GM10266 (cell line): Measurements from ENCODE around the gene CSH1.
"Not testable (repeated sequence)": the region's sequence is repeated elsewhere in the genome, so short reads cannot be mapped to it uniquely, and the experiment has no call there.

Experiments used
- DNase-seq: peaks from one replicate; pipeline ENCODE4 v3.0.0; 2012; ENCODE audit errors: extremely low spot score
- TF ChIP-seq, protein P1 (sequence below): IDR thresholded peaks from 2 replicates; pipeline ENCODE4 v1.5.1; 2012; ENCODE audit warnings: mild to moderate bottlenecking, low read depth; ENCODE audit not compliant: control insufficient read depth, insufficient read depth; ENCODE audit errors: missing control alignments

CSH1 gene

DNA sequence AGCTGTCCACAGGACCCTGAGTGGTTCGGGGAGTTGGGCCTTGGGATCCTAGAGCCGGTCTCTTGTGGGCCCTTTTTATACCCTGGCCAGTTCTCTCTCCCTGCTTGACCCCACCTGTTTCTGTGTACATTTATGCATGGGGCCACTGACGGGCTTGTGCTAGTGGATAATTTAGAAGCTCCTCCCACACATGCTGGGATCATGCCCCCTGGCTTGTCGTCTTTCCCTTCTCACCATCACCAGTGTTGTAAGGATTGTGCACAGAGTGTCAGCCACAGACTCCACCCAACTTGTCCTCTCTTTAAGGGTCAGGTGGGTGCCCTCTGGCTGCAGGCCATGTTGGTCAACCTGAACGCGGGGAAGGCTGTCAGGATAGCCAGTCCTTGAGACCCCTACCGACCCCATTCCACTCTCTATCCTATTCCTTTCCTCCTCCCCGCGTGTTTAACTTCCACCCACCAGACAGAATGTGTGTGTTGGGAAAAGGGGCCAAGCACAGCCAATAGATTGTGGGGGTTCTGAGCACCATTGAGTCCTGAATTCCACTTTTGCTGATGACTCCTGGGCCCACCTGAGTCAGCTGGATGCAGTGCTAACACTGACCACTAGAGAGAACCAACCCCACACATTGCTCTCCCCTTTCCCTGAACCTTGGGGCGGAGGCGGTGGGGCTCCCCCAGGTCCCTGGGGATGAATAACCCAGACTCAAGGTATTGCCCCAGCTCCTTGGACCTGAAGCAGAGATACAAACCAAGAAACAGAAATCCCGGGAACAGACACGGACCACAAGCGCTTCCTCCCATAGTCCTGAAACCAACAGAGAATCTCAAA is at the start of gene CSH1:
Gene CSH1, minus strand, starts transcription at position 51 of the 831 bp plus-strand sequence. CDS start 63 bp downstream, outside the sequence.
- not testable (repeated sequence) for DNase-seq

DNA sequence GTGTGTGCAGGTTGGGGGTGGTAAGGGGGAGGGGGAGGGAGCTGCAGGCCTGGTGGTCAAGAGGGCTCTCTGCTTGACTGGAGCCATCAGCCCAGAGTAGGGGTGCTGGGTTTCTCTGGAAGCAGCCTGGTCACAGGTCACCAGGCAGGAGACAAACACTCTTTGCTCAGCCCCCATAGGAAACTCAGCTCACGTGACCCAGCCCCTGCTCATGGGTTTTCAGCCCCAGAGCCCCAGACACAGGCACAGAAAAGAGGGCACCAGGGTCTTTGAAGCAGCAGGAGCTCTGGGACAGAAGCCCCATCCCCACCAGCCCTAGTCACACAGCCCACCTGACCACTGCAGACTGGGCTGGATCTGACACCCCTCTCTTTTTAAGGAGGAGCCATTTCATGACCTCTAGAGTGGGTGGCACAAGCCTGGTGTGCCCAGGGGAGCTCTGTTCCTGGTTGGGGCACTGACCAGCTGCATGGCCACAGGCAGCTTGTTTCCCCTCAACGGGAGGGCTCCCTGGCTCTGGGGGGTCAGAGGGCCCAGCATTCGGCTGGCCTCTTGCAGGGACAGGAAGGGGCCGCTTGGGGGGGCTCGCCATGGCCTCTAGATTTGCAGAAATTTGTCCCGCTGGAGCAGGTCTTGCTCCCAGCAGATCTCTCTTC is 49.5 kb upstream of the CSH1 start:
- TF ChIP-seq, protein P1, sequence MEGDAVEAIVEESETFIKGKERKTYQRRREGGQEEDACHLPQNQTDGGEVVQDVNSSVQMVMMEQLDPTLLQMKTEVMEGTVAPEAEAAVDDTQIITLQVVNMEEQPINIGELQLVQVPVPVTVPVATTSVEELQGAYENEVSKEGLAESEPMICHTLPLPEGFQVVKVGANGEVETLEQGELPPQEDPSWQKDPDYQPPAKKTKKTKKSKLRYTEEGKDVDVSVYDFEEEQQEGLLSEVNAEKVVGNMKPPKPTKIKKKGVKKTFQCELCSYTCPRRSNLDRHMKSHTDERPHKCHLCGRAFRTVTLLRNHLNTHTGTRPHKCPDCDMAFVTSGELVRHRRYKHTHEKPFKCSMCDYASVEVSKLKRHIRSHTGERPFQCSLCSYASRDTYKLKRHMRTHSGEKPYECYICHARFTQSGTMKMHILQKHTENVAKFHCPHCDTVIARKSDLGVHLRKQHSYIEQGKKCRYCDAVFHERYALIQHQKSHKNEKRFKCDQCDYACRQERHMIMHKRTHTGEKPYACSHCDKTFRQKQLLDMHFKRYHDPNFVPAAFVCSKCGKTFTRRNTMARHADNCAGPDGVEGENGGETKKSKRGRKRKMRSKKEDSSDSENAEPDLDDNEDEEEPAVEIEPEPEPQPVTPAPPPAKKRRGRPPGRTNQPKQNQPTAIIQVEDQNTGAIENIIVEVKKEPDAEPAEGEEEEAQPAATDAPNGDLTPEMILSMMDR: peak; percentile 21

DNA sequence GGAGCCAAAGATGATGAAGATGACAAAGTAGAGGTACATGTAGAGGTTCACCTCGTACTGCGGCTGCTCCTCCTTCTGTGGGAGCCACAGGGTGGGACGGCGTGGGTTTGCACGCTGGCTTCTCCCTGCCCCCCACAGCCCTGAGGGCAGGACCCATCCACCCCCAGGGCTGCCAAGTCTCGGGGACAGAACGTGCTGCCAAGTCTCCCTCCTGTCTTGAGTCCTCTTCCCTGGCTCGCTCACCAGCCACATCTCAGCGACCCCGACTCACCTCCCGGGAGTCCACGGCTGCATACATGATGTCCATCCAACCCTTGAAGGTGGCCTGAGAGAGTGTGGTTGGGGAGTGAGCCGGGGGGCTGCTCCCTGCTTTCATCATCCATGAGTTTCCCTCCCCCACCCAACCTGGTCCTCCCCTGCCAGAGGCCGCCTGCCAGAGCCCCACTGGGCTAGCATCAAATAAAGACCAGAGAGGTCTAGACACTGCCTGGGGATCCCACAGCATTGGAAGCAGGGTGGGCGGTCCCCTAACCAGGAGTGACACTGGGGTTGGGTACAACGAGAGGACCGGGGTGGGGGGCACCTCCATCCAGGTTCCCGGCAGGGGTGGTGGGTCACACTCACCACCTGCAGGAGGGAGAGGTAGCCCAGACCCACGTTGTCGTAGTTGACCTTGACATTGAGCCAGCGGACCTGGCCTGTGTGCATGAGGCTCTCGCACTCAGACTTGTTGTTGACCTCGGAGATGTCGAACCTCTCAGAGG is 48.5 kb upstream of the CSH1 start:
- TF ChIP-seq, protein P1: no peak
- DNase-seq: no peak

More for the DNA sequence above, 49.5 kb upstream of the CSH1 start:
- DNase-seq: peak; percentile 70

- no peak for DNase-seq
- TF ChIP-seq, protein P1: no peak
Observed at GRCh38 chr17:63943745-63944144, 47.4 kb upstream of the CSH1 start.

- no peak for DNase-seq
- TF ChIP-seq, protein P1: no peak
Observed at GRCh38 chr17:63942309-63942985, 46.1 kb upstream of the CSH1 start.

DNA sequence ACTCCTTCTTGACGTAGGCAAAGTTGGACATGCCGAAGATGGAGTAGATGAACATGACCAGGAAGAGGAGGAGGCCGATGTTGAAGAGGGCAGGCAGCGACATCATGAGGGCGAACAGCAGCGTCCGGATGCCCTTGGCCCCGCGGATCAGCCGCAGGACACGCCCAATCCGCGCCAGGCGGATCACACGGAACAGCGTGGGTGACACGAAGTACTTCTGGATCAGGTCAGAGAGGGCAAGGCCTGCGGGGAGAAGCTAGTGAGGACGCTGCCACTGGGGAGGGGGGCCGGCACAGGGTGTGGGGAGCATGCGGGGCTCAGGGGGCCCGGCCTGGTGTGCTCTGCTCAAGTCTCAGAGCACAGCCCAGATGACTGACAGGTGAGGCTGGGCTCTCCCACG is 45.4 kb upstream of the CSH1 start:
- DNase-seq: no peak
- TF ChIP-seq, protein P1: no peak

DNA sequence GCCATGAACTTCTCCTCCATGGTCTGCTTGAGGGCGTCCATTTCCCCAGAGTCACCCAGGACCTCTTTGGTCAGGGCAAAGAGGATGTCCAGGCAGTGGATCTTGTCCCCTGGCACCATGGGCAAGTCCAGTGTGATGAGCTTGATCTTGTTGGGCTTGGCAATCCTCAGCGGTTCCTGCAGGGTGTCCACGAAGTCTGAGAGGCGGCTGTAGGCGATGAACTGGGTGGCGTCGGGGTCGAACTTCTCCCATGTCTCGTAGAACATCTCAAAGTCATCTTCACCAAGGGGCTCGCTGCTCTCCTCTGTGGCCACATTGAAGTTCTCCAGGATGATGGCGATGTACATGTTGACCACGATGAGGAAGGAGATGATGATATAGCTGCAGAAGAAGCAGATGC is 44.8 kb upstream of the CSH1 start:
- TF ChIP-seq, protein P1: no peak
- no peak for DNase-seq
